ENCODE measurements around the gene NKAIN2.

Gene NKAIN2

DNA sequence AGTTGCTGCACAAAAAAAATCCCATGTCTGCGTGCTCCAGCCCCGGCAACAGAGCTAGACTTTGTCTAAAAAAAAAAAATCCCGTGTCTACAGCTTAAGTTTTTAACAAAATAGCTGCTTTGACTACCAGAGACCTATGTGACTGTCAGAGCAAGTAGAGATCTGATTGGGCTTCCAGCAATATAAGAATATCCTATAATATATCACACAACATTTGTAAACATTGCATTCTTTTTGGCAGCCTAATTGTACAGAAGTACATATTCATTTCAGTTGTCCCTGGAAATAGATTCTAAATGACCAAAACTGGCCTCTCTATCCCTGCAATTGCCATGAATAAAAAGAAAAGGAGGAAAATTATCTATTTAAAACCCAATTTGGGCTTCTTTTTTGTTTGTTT lies 1019.1 kb downstream of the NKAIN2 start:
- no peak for DNase-seq (ENCODE audit: low read depth in 2 of 2)

DNA sequence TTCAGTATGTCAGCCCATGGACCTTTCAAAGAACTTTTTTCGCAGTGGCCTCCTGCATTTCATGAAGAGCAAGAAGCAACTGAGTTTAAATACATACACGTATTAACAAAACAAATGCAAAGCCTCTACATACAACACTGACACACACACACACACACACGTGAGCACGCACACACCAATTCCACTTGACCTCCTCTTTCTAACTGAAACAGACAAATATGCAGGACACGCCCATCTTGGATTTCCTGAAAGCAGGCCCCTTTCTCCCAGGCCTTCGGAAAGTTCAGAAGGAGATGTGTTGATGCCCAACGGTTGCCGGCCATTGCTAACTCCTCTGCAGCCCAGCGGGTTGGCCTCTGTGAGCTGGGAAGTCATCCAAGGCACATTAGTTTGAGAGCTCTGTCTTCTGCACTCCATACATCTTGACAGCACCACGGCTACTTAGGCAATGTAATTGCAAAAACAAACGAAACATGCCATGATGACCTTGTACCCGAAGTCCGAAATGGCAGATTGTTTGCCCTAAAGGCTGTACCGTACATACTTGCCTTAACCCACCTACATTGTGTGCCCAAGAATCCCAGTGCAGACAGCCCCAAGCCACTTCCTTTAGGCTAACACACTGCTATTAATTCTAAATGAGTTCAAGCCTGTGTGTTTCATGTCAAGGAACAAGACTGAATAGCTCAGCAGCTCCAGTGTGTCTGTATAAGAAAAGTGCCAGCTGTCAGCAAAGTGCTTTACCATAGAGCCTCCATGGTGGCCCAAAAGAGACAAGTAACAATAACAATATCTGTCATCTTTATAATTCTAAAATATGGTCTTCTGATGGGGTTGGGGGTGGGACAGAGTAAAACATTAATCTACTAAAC lies 1019.8 kb downstream of the NKAIN2 start:
- DNase-seq (ENCODE audit: low read depth in 2 of 2) = no peak

DNA sequence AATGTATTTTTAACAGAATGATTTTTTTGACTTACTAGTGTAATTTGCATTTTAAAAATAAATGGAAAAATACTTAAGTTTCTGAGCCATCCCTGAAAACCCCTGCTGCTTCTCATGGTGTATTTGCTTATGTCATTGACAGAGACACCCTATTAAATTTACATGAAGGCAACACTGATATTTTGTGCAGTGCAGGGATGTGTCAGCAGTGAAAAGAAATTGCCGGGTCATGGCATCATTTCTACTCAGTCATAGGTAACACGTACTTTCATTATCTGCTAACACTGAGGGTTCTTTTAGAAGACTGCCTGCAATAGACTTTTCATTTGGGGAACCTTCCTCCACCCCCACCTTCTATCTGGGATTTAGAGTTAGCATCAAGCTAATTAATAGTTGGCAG lies 1021.9 kb downstream of the NKAIN2 start:
- DNase-seq (ENCODE audit: low read depth in 2 of 2) = no peak

DNA sequence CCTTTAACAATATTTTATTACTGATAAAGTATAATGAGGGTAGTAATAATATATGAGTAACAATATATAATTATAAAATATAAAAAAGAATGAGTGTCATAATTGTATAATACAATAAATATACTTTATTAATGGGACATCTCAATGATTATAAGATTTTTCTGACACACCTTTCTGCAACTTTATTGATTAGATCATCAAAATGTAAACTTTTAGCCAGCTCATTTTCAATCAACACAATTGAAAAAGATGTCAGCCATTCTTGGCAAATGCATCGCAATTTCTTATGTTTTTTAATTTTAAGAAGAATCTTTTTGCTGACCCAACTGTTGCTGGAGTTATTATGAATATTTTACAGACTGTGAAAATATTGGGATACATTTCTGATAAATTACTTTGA lies 1026.2 kb downstream of the NKAIN2 start:
- no peak for DNase-seq (ENCODE audit: low read depth in 2 of 2)

DNA sequence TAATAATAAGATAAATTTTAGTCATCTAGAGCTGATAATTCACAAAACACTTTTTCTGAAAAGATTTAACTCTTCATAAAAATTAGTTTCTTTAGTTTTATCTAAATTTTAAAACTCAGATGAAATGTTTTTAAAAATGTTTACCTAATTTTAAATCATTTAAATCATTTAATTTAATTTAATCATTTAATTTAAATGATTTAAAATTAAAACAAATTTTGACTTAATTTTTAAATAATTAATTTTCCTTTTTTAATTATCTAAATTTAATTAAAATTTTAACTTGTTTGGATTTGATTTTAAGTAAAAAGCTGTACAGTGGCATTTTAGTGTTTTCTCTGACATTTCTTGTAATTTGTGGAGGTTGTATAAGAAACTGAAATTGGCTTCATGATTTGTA lies 1026.8 kb downstream of the NKAIN2 start:
- no peak for DNase-seq (ENCODE audit: low read depth in 2 of 2)

DNA sequence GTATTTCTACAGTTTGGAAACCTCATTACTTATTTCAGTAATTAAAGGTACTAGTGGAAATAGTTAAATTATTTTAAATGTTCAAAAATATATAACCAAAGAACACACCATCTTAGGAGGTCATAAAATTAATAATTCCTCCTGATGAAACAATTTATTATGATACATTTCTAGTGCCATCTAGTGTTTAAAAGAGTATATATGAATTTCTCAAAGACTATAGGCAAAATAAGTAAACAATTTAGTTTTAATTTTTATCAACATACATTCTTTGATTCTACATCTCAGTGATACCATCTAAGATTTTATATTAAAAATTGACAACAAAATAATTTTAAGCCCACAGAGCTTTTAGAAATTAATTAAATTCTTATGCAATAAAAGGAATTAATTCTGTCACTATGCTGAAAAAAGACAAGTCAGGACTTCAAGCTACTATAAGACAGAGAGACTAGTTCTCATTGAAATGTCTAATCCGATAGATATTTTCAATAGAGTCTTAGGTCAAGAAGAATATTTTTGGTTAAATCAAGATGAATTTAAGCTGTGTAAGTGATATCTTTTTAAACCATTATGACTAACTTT lies 1050.8 kb downstream of the NKAIN2 start:
- no peak for DNase-seq (ENCODE audit: low read depth in 2 of 2)

DNA sequence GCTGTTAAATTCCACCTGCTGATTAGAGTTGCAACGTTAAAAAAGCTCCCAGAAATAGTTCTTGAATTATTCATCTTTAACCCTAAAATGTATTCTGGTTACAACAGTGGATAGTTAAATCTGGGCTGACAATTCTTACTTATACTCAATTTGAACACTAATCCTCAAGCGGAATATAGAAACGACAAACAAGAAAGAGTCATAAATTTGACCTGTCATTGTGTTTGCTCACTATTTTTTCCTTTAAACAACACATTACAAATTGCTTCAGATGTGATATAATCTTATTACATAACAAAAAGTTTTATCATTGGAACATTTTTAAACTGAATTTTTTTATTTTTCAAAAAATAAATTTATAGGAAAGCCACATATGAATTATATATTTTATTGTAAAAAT lies 1054.1 kb downstream of the NKAIN2 start:
- DNase-seq (ENCODE audit: low read depth in 2 of 2) = no peak

DNA sequence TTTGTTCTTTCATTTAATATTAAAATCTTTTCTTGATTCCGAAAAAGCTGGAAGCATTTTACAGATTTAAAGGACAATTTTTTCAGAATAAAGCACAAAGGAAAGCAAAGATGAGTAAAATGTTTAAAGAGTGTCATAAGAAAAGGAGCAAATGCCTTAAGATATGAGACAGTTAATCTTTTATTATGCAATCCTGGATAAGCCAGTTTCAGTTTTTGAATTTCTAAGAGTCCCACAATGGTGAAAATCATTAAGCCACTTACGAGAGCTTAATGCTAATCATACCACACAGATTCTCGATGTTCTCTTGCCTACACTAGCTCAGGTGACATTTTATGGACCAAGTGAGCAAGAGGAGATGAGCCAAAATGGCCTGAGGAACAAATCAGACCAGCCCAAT lies 1054.9 kb downstream of the NKAIN2 start:
- no peak for DNase-seq (ENCODE audit: low read depth in 2 of 2)

DNA sequence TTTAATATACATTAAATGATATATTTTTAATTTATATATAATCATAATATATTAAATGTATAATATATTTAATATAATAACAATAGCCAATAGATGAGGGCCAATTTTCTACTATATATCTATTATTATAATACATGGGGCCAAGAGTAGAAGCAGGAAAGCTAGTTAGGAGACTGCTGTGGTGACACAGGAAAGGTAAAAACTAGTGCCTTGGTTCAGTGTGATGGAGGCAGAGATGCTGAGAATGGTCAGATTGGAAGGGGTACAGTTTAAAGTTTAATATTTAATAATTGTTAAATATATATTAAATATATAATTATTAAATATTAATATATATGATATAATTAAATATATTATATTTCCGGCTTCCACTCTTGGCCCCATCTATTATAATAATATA lies 1055.7 kb downstream of the NKAIN2 start:
- DNase-seq (ENCODE audit: low read depth in 2 of 2) = no peak

DNA sequence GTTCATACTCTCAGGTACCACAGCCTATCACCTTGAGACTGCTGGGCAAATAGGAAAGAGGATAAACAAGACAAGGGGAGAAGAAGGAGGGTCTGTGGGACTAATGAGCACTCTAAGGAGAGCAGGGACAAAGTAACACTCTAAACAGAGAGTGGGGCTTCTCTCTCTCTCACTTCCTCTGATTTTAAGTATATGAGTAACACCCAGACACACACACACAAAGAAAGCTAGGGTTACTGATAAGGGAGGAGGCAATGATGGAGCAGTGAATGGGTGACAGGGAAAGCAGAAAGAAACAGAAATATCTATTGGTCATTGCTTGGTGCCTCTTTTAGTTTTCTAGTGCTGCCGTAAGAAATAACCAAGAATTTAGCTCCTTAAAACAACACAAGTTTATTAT lies 1062.4 kb downstream of the NKAIN2 start:
- no peak for DNase-seq (ENCODE audit: low read depth in 2 of 2)

DNA sequence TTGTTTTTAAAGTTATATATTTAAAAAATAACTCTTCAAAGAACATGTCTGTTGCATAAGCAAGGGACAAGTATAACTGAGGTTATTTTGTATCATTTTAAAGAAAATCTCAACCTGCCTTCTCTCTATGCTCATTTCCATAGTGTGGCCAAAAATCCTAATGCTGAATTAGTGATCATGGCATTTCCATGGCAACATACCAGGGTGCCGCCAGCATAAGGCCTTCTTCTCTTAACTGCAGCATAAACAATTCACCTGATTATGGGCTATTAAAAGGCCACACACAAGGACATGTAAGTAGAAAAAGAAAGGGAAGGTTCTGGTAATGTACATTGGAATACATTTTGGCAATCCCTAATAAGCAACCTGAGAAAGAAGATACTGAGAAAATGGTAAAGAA lies 1063.5 kb downstream of the NKAIN2 start:
- no peak for DNase-seq (ENCODE audit: low read depth in 2 of 2)

DNA sequence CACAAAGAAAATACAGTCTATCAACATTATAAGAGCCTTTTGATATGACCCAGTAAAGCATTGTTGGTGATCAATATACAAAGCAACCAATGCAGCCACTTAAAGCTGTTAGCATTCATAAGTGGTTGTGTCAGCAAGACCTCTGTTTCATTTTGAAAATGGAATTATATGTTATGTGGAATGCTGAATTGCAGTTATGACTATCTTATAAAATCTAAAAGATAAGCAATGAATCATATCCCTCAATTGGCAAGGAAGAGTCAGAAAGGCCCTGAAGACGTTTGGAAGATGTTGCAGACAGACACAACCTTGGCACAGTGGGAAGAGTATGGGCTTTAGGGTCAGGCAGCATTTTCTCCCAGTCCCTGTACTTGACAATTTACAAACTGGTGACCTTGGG lies 1064.8 kb downstream of the NKAIN2 start:
- no peak for DNase-seq (ENCODE audit: low read depth in 2 of 2)

DNA sequence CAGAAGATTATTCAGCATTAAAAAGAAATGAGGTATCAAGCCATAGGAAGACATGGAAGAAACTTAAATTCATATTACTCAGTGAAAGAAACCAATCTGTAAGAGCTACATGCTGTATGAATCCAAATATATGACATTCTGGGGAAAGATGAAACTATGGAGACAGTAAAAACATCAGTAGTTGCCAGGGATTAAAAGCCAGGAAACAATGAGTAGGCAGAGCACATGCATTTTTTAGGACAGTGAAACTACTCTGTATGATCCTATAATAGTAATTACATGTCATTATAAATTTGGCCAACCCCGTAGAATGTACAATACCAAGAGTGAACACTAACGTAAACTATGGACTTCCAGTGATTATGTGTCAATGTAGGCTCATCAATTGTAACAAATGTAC lies 1065.8 kb downstream of the NKAIN2 start:
- DNase-seq (ENCODE audit: low read depth in 2 of 2) = no peak

DNA sequence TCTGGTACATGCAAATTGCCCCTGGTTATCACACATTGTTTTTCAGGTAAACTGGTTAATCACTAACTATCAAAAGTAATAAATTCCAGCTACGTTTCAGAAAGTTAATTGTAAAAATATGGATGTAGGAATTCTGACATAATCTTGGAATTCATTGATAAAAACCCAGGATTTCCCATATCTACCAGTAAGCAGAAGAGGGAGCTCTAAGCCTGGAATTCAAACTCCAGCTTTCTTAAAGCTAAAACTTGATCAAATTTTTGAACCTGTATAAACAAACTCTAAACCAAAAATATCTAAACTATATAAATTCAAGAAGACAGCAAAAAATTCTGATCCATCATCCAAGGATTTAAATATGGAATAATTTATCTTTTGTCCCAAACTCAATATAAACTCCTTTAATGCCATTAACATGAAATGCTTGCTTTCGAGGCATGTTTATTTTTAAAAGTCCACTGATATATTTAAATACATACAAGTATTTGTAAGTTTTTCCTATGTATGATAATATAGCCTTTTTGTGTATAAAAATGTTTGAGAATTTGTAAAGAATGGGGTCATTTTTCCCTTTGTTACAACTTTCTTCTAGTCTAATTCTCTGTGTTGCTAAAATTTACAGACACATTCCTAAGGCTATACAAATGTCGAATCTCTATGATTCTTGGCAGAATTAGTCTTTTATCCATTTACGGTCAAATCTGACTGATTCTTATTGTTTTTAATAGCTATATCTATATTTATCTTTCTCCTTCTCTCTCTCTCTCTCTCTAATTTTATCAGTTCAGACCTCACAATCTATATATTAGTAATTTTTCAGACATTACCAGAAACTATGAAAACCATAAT lies 1067.2 kb downstream of the NKAIN2 start:
- DNase-seq (ENCODE audit: low read depth in 2 of 2) = no peak

DNA sequence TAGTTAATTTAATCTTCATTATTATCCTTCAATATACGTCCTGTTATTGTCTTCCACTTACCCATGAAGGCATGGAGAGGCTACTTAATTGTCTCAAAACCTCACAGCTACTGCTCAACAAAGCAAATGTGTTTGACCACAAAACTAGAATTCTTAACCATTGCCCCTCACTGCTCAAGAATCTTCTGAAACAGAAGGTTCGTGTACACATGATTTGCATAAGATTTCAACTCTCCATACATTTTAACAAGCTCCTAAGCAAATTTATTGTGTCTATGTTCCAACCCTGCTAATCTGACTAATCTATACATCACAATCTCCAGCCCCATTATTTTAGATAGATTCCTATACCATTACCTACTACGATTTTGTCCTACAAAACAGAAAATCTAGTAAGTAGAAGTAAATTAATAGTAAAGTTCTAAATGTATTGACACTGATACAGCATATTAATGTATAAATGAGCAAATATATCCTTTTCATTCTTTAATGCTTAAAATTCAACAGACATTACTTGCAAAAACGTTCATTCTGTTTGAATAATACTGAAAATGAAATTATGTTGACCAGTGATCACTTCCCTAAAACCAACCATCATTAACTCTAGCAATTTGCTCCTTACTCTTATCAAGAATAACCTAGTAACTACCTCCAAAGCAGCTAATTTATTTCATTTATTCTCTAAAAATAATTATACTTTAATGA lies 1068.8 kb downstream of the NKAIN2 start:
- no peak for DNase-seq (ENCODE audit: low read depth in 2 of 2)

DNA sequence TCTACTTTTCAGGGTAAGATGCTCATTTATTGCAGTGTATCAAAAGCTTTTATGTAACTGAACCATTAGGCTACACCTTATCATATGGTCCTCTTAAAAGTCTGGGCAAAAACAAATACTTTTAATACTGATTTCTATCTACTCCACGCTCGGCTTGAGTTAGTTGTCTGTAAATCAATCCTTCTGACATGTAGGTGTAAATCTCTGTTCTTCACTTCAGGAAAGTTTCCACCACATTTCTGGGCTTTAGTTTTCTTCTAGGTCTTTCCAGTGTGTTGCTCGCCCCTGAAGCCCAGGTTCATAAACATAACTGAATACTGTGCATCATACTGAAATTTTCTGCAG lies 1069.4 kb downstream of the NKAIN2 start:
- no peak for DNase-seq (ENCODE audit: low read depth in 2 of 2)

Measured in activated CD4-positive, alpha-beta T cell treated with anti-CD3 and anti-CD28 coated beads for 24 hours (primary cell).